ENCODE measurements around the gene GAS7. TPM values are rescaled to one million over a fixed set of nuclear protein-coding genes. Genes with fewer than 3 reads are reported as not detected.

The GAS7 gene
- total and polyA plus RNA-seq, 3 donors from 2014 or later = 70.2 to 184 (median 152) TPM

DNA sequence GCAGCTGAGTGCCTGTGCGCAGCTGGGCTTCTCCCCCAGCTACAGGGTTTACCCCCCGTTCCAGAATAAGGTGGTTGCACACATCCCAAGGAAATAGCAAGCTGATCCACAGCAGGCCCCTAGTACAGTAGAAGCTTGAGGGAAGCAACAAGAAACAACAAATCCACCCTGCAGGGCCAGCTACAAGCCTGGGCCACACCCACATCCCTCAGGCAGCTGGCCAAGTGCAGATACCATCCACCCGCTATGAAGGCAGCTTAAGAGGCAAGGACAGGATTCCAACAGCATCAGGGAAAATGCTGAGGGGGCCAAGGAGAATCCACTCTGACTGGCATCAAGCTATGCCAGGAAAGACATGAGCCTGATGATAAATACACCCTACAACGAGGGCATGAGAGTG lies 226.4 kb downstream of the GAS7 start:
- no peak overlapping the region for H3K27ac ChIP-seq
- 6 to 38% methylated on average over 2 to 4 of the region's 4 CpGs for WGBS, 2 donors
- H3K4me1 ChIP-seq = peaks cover 14% of the 10 kb centered on the region

DNA sequence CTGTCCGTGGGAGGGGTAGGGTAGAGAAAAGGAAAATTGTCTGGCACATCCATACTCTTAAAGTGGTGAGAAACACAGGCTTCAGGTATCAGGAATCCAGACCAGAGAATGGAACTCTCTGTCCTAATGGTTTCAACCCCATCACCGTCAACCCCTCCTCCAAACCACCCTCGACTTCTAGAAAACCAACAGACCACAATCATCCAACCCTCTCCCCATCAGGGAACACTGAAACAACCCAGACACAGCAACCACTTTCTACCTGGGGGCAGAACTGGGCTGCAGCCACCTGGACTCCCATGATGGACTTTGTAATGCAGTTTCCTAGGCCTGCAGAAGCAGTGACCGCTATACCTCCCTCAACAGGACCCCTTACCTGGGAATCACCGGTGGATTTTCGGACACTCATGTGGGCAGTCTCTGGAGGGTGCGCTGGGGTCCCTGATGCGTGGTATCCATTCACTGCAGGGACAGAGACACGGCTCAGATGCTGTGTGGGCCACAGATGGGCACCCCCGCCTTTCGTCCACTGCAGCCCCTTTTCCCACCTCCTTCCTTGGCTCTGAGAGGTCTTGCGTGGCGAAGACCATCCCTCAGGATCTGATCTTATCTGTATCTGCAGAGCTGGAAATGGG lies 229.0 kb downstream of the GAS7 start:
- intact Hi-C loops (cut with DNase I; ENCODE audit: low total_unique reads) = no loop called here
- no peaks in the 10 kb centered on the region for H3K36me3 ChIP-seq (ENCODE audit: low read depth, missing control alignments)
- H3K9me3 ChIP-seq = no peaks in the 10 kb centered on the region
- DNase-seq = no peak
- peaks cover 23% of the 10 kb centered on the region for H3K4me1 ChIP-seq
- 89 to 94% methylated on average over 13 of the region's 13 CpGs for WGBS, 2 donors
- H3K4me3 ChIP-seq = no peak overlapping the region
- H3K27ac ChIP-seq = no peak overlapping the region
- no peak for TF ChIP-seq POLR2A (IDR thresholded peaks at IDR 0.05)
- TF ChIP-seq, protein P1, sequence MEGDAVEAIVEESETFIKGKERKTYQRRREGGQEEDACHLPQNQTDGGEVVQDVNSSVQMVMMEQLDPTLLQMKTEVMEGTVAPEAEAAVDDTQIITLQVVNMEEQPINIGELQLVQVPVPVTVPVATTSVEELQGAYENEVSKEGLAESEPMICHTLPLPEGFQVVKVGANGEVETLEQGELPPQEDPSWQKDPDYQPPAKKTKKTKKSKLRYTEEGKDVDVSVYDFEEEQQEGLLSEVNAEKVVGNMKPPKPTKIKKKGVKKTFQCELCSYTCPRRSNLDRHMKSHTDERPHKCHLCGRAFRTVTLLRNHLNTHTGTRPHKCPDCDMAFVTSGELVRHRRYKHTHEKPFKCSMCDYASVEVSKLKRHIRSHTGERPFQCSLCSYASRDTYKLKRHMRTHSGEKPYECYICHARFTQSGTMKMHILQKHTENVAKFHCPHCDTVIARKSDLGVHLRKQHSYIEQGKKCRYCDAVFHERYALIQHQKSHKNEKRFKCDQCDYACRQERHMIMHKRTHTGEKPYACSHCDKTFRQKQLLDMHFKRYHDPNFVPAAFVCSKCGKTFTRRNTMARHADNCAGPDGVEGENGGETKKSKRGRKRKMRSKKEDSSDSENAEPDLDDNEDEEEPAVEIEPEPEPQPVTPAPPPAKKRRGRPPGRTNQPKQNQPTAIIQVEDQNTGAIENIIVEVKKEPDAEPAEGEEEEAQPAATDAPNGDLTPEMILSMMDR (IDR thresholded peaks at IDR 0.05) = no peak
- no peaks in the 10 kb centered on the region for H3K27me3 ChIP-seq

More for the DNA sequence above, 226.4 kb downstream of the GAS7 start:
- intact Hi-C loops (cut with DNase I; ENCODE audit: low total_unique reads) = no loop called here
- TF ChIP-seq, protein P1 (IDR thresholded peaks at IDR 0.05) = no peak
- TF ChIP-seq POLR2A (IDR thresholded peaks at IDR 0.05) = no peak
- H3K36me3 ChIP-seq (ENCODE audit: low read depth, missing control alignments) = no peaks in the 10 kb centered on the region
- peak; percentile 87 for DNase-seq
- H3K4me3 ChIP-seq = no peak overlapping the region
- H3K9me3 ChIP-seq = no peaks in the 10 kb centered on the region
- H3K27me3 ChIP-seq = no peaks in the 10 kb centered on the region

DNA sequence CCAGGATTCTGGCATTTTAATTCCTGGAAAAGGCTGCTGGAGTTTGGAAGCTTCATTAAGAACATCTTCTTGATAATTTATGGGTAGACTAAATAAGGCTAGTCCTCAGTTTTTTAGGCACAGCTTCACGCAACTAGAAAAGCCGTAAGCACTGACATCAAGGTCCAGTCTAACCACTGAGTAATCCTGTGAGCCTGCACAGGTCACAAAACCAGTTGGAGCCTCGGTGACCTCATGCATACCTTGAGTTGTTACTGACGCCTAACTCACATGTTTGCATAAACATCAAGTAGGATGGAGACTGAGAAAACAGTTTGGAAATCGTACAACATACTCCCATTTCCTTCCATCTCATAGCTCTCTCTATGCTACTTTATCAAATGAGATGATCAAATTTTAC lies 229.5 kb downstream of the GAS7 start:
- intact Hi-C loops (cut with DNase I; ENCODE audit: low total_unique reads) = no loop called here
- DNase-seq = no peak
- TF ChIP-seq, protein P1 (IDR thresholded peaks at IDR 0.05) = no peak
- TF ChIP-seq POLR2A (IDR thresholded peaks at IDR 0.05) = no peak
- no peaks in the 10 kb centered on the region for H3K36me3 ChIP-seq (ENCODE audit: low read depth, missing control alignments)
- no peak overlapping the region for H3K4me3 ChIP-seq
- 90 to 93% methylated on average over 5 of the region's 5 CpGs for WGBS, 2 donors
- no peaks in the 10 kb centered on the region for H3K9me3 ChIP-seq
- H3K4me1 ChIP-seq = peaks cover 18% of the 10 kb centered on the region
- H3K27me3 ChIP-seq = no peaks in the 10 kb centered on the region
- no peak overlapping the region for H3K27ac ChIP-seq

DNA sequence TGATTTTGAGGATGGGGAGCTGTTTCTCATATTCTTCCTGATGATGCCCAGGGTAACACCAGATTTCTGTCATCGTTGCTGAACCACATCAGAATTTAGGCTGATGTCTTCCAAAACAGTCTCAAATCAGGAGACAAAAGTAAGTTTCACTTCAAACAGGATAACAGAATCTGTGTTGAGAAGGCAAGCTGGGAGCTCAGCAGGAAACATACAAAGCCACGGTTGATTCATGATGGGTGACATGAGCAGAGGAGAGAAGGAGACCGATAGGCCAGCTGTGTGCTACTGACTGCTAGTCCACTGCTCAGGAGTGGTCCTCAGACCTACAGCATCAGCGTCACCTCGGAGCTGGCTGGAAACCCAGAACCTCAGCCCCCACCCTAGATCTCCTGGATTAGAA lies 230.4 kb downstream of the GAS7 start:
- TF ChIP-seq, protein P1 (IDR thresholded peaks at IDR 0.05) = no peak
- no peak for TF ChIP-seq POLR2A (IDR thresholded peaks at IDR 0.05)
- WGBS, 2 donors = 72 to 75% methylated on average over 5 of the region's 5 CpGs
- intact Hi-C loops (cut with DNase I; ENCODE audit: low total_unique reads) = no loop called here
- Histone ChIP-seq H3K36me3 (ENCODE audit: low read depth, missing control alignments) (no peaks in the 10 kb centered on the region), H3K27me3 (no peaks in the 10 kb centered on the region), H3K4me1 (peaks cover 16% of the 10 kb centered on the region), H3K27ac (no peak overlapping the region), H3K4me3 (no peak overlapping the region), H3K9me3 (no peaks in the 10 kb centered on the region)
- DNase-seq = no peak

DNA sequence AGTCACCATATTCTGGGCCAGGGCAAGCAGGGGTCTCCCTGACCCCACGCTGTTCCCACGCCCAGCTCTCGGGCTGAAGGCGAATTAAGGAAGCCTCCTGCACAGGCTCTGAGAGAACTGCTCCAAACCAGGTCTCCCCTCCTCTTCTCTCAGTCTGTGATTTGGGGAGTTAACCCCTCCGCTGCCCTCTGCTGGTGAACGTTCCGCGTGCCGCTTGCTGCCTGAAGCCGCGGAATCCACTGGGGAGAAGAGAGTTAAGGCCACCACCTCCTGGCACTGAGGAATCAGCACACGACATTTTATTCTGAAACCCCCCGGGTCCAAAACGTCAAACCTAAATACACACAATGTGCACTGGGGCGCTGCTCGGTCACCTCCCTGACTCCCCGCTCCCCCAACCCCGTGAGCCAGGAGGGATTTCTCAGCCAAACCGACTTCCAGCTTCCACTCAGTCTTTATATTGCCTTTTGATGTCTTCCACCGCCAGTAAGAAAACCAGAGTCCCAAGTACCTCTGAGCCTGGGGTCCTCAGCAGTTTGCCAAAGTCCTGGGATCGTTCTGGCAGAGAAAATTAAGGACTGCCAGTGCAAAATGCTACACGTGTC lies 238.9 kb downstream of the GAS7 start:
- intact Hi-C loops (cut with DNase I; ENCODE audit: low total_unique reads) = no loop called here
- no peak overlapping the region for H3K27ac ChIP-seq
- no peaks in the 10 kb centered on the region for H3K36me3 ChIP-seq (ENCODE audit: low read depth, missing control alignments)
- 42 to 51% methylated on average over 13 to 22 of the region's 22 CpGs for whole genome bisulfite sequencing, 2 donors
- H3K4me1 ChIP-seq = no peaks in the 10 kb centered on the region
- DNase-seq = peak; percentile 55
- no peak overlapping the region for H3K4me3 ChIP-seq
- no peak for TF ChIP-seq POLR2A (IDR thresholded peaks at IDR 0.05)
- TF ChIP-seq, protein P1 (IDR thresholded peaks at IDR 0.05) = peak; percentile 22 to 39 (median 37)
- no peaks in the 10 kb centered on the region for H3K27me3 ChIP-seq
- H3K9me3 ChIP-seq = no peaks in the 10 kb centered on the region
